Adipocyte (in vitro differentiated cells): Measurements from ENCODE around the gene LRFN4.

ENCODE experiments used
- DNase-seq: peaks from one replicate; pipeline ENCODE4 v3.0.0-alpha.2; 2015; ENCODE audit warnings: low read depth
- H3K27me3 ChIP-seq: replicated peaks from 2 replicates; pipeline ENCODE4 v1.7.0; 2013; ENCODE audit warnings: mild to moderate bottlenecking, low read length, moderate library complexity; ENCODE audit not compliant: control insufficient read depth, insufficient read depth
- H3K36me3 ChIP-seq: 2 replicates; pipeline ENCODE4 v1.7.0; 2013; ENCODE audit warnings: low read length, mild to moderate bottlenecking, moderate library complexity; ENCODE audit not compliant: control insufficient read depth, insufficient read depth, severe bottlenecking
- H3K4me1 ChIP-seq: 2 replicates; pipeline ENCODE4 v1.7.0; 2013; ENCODE audit warnings: mild to moderate bottlenecking, low read length, moderate library complexity; ENCODE audit not compliant: control insufficient read depth, insufficient read depth
- H3K4me3 ChIP-seq: 2 replicates; pipeline ENCODE4 v1.7.0; 2013; ENCODE audit warnings: mild to moderate bottlenecking, low read length, moderate library complexity
- H3K9ac ChIP-seq: 2 replicates; pipeline ENCODE4 v1.7.0; 2013; ENCODE audit warnings: mild to moderate bottlenecking, low read length, moderate library complexity
- H3K9me3 ChIP-seq: 2 replicates; pipeline ENCODE4 v1.7.0; 2013; ENCODE audit warnings: mild to moderate bottlenecking, low read length, moderate library complexity; ENCODE audit not compliant: control insufficient read depth

Gene LRFN4

DNA sequence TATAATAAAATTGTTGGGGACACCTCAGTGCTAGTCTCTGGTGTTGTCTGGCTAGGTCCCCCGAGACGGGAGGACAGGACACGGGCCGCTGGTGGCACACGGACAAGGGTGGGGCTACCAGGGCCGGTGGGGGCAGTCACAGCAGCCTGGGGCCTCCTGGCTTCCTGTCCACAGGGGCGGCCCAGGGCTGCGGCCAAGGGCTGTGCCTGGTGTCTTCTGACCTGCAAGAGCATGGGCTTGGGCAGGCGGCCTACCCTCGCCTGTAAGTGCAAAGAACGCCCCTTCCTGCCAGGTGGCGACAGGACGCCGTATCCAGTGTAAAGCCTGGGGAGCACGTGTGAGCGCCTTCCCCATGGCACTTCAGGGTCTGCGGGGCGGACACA, 3.6 kb downstream of the LRFN4 start:
- no peak overlapping the region for H3K9ac ChIP-seq
- no peak overlapping the region for H3K4me3 ChIP-seq
- H3K4me1 ChIP-seq = peaks cover 4% of the 10 kb centered on the region
- no peaks in the 10 kb centered on the region for H3K27me3 ChIP-seq
- H3K36me3 ChIP-seq = peaks cover 25% of the 10 kb centered on the region
- H3K9me3 ChIP-seq = no peaks in the 10 kb centered on the region
- DNase-seq = no peak

DNA sequence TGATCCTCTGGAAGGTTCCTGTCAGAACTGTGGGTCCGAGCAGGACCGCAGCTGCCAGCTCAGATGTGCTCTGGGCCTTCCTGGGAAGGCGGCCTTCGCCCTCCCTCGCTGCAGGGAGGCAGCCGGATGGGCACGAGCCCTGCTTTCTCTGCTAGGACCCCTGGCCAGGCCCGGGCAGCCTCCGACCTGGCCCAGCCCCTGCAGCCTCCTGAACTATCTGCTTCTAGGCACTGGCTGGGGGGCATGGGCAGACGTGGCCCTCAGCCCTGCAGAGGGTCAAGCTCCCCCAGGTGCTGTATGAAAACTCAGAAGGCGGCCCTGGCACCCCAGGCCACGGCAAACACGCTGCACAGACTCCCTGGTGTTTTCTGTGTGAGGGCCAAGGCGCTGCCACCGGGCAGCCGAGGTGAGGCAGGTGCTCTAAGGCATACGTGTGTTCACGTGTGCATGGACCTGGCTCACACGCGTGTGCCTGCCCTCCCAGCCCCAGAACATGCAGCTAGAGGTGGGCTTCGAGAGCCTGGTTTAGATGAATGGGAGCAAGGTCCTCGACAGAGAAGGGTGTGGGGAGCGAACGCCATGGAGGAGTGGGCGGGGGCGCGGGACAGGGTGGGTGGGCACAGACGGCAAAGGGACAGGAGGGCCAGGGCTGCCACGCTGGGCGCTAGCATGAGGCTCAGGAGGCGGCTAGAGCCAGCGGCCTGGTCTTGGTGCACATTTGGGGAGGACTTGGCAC, 4.3 kb downstream of the LRFN4 start:
- Histone ChIP-seq H3K9ac (no peak overlapping the region), H3K4me1 (no peaks in the 10 kb centered on the region), H3K9me3 (no peaks in the 10 kb centered on the region), H3K36me3 (peaks cover 28% of the 10 kb centered on the region), H3K27me3 (no peaks in the 10 kb centered on the region), H3K4me3 (no peak overlapping the region)
- no peak for DNase-seq

DNA sequence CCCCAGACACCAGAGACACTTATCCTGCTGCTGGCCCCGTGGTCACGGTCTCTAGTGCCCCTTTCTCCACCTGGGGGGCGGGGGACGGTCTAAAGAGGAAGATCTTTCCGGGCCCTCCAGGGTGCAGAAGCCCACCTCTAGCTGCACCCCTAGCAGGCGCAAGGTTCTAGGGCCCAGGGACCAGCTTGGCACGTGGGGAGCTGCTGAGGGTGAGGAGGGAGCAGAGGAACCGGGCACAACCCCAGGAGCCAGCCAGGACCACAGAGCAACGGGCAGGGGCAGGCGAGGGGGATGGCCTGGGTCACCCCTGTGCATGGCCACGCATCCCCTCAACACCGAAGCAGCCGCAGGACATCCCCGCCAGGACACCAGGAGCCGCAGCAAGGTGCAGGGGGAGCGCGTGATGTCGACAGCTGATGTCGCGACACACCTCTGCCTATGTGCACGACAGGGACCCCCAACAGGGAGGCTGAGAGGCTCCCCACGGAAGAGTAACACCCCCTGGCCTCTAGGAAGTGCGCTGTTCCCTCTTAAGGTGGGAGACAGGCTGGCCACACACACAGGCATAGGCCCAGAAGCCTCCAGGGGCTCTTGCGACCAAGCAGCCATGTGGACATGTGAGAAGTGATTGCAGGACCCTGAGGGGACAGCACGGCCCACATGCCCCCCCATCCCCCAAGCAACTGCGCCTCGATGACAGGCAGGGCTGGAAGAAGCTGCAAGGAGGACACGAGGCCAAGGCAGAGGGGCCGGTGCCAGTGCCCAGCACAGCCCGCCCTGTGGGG, 5.1 kb downstream of the LRFN4 start:
- no peaks in the 10 kb centered on the region for H3K27me3 ChIP-seq
- H3K4me1 ChIP-seq = no peaks in the 10 kb centered on the region
- H3K36me3 ChIP-seq = peaks cover 31% of the 10 kb centered on the region
- no peak overlapping the region for H3K9ac ChIP-seq
- no peaks in the 10 kb centered on the region for H3K9me3 ChIP-seq
- no peak for DNase-seq
- no peak overlapping the region for H3K4me3 ChIP-seq

DNA sequence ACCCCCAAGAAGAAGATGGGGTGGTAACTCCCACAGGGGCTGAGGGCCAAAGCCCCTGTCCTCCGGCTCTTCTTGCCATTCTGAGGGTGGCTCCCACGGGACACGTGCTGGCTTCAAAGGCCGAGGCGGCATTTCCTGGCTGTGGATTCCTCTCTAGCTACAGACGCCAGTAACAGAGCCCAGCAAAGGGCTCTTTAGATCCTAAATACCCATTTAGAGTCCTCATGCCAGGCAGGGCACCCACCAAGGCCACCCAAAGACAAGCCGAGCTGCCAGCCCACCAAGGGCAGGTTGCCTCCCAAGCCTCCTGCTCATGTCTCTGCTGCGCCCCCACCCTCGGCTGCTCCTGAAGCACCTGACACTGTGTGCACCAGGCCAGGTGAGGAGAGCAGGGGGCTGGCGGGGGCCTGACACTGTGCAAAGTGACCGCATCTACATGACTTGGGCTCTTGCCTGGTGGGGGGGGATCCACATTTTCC, 5.7 kb downstream of the LRFN4 start:
- H3K9ac ChIP-seq = no peak overlapping the region

DNA sequence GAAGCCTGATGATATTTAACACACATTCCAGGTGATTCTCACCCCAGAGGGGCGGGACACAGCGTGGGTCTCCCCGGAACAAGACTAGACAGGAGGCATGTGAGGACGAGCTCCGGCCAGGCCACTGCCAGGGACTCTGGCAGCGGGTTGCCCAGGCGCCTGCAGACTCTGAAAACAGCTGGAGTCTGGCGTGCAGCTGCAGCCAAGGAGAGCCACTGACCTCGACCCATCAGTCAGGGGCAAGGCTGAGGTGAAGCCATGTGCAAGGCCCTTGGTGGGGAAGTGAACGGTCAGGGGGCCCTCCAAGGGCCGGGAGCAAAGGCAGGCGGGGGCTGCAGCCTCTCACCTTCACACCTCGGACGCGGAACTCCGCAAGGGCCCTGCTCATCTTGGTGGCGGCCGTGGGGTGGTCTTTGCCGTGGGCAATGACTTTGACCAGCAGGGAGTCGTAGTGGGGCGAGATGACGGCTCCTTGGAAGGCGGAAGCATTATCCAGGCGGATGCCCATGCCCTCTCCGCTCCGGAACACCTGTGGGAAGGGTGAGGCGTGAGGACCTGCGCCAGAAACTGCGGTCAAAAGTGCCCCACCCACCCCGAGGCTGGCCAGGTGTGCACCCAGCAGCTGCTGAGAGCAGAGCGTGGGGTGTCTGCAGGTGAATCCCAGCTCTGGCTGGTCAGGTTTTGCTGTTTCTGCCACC, 6.7 kb downstream of the LRFN4 start:
- H3K9ac ChIP-seq = no peak overlapping the region
- no peak overlapping the region for H3K4me3 ChIP-seq
- peaks cover 31% of the 10 kb centered on the region for H3K36me3 ChIP-seq
- no peaks in the 10 kb centered on the region for H3K27me3 ChIP-seq
- no peaks in the 10 kb centered on the region for H3K4me1 ChIP-seq
- DNase-seq = no peak
- H3K9me3 ChIP-seq = no peaks in the 10 kb centered on the region

More for the DNA sequence above, 5.7 kb downstream of the LRFN4 start:
- no peak overlapping the region for H3K4me3 ChIP-seq
- H3K27me3 ChIP-seq = no peaks in the 10 kb centered on the region
- no peaks in the 10 kb centered on the region for H3K9me3 ChIP-seq
- no peak for DNase-seq
- no peaks in the 10 kb centered on the region for H3K4me1 ChIP-seq
- H3K36me3 ChIP-seq = peaks cover 31% of the 10 kb centered on the region

DNA sequence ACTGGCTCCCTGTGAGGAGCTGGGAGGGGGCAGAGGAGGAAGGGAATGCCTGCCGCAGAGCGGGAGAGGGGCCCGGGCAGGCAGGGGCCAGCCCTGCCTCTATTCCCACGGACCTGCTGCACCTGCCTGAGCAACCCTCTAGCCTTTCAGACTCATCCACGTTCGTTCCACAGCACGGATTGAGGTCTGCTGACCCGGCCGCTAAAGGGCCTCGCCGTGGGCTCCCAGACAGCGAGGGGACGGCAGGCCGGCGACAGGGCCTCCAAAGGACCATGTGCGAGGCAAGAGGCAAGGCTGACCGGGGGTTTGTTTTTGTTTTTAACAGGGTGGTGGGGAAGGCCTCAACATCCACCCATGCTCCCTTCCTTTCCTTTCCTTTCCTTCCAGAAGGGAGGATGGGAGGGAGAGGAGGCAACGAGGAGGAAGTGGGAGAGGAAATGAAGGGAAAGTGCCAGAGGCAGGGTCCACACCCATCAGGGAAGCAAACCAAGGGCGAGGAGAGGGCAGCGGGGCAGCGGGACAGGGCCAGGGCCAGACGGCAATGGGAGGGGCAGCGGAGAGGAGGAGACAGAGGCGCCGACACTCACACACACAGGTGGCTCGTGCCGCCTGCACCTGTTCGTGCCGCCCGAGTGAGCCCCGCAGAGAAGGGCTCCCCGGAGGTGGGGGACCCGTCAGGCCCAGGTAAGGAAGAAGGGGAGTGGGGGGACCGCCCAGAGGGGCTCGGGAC, 7.5 kb downstream of the LRFN4 start:
- Histone ChIP-seq H3K4me3 (no peak overlapping the region), H3K4me1 (no peaks in the 10 kb centered on the region), H3K9me3 (no peaks in the 10 kb centered on the region), H3K27me3 (no peaks in the 10 kb centered on the region), H3K9ac (no peak overlapping the region), H3K36me3 (peaks cover 37% of the 10 kb centered on the region)
- DNase-seq = no peak

DNA sequence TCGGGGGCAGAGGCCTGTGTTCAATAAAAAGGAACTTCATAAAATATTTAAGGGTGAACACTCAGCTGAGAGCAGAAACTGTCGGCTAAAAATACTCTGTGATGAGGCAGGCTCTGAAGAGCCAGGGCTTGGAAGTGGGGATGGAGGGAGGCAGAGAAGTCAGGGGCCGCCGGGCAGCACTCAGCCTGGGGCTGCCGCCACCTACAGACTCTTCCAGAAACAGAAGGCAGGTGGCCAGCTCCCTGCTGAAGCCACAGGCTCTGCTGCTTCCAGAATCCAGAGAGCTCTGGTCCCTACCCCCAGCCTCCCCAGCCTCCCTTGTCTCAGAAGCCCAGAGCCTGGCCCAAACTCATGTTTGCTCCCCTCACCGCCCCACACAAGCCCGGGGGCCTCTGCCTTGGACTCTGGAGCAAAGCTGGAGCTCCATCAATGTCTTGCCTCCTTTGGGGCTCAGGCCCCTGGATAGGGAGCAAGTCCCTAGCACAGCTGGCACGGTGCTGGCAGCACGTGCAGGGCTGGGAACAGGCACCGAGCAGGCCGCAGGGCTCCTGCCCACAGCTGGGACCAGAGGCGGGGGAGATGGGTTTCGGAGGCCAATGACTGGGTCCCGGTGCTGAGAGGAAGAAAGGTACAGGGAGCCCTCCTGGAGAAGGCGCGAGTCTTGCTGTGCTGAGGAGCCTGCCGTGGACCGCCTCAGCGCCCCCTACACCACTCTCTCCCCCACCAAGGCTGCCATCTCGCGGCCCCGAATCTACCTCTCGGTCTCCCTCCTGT, 8.2 kb downstream of the LRFN4 start:
- no peak for DNase-seq
- H3K36me3 ChIP-seq = peaks cover 45% of the 10 kb centered on the region
- no peak overlapping the region for H3K4me3 ChIP-seq
- no peaks in the 10 kb centered on the region for H3K9me3 ChIP-seq
- no peaks in the 10 kb centered on the region for H3K4me1 ChIP-seq
- H3K27me3 ChIP-seq = no peaks in the 10 kb centered on the region
- H3K9ac ChIP-seq = no peak overlapping the region

DNA sequence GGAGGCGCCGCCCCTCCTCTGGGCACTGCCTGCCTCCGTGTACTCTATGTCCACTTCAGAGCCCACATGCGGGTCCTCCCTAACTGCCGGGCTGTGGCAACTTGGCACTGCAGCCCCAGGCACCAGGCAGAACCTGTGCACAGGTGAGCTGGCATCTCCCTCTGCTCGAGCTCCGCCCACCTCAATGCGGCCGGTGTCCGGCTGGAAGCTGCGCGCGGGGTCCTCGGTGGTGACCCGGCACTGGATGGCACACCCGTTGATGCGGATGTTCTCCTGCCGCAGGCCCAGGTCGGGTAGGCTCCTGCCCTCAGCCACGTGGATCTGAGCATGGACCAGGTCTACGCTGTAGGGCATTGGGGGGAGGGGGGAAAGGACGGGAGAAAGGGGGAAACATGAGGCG, 9.1 kb downstream of the LRFN4 start:
- DNase-seq = no peak
- Histone ChIP-seq H3K4me3 (no peak overlapping the region), H3K9me3 (no peaks in the 10 kb centered on the region), H3K27me3 (no peaks in the 10 kb centered on the region), H3K4me1 (no peaks in the 10 kb centered on the region), H3K9ac (no peak overlapping the region), H3K36me3 (peaks cover 46% of the 10 kb centered on the region)

DNA sequence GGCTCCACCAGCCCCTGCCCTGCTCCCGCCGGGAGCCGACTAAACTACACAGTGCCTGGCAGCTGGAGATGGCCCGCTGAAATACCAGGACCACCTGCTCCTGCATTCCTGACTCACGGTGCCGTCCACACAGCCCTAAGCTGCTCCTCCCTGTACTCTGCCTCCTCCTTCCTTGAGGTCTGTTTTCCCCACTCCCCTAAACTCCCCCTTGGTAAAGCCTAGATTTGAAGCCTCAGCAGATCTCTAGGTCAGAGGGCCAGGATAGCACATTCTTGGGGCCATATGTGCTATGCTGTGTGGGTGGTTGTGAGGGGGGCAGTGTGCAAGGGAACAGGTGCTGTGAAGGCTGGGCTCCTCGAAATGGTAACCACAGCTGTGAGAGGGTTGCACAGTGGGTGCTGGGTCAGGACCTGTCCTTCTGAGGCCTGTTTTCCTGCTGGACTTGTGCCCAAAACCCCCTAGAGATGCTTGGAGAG, 9.7 kb downstream of the LRFN4 start:
- Histone ChIP-seq H3K9ac (no peak overlapping the region), H3K27me3 (no peaks in the 10 kb centered on the region), H3K4me3 (no peak overlapping the region), H3K9me3 (no peaks in the 10 kb centered on the region), H3K36me3 (peaks cover 49% of the 10 kb centered on the region), H3K4me1 (no peaks in the 10 kb centered on the region)
- DNase-seq = no peak

DNA sequence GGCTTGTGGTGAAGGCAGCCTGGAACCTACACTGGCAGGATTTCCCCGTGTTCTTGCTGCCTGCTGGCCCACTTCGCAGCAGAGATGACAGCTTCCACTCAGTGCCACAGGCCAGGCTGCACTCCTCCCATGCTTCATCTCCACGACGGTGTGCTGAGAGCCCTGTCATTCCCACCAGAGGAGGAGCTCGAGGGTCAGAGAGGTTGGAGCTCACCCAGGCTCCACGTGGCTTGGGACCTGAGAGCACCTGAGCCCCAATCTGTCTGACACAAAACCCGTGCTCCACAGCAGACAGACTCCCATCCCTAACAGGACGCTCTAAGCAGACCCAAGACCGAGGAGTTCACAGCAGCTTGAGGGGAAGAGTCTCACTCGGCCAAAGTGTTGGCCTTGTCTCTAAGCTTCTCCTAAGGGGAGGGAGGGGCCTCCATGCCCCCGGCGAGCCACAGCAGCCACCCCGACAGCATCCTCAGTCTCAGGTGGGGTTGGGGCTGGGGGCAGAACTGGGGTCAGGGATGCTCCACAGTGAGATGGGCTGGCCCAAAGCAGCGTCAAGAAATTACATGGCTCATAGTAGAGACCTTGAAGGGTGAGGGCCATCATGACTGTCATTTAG, 10.7 kb downstream of the LRFN4 start:
- DNase-seq = no peak

More for the DNA sequence above, 10.7 kb downstream of the LRFN4 start:
- no peak overlapping the region for H3K9ac ChIP-seq
- H3K27me3 ChIP-seq = no peaks in the 10 kb centered on the region
- no peak overlapping the region for H3K4me3 ChIP-seq
- H3K4me1 ChIP-seq = no peaks in the 10 kb centered on the region
- no peaks in the 10 kb centered on the region for H3K9me3 ChIP-seq
- H3K36me3 ChIP-seq = peaks cover 46% of the 10 kb centered on the region
